UCSD-AML1 (cell line): ENCODE data around the gene UBE3D.

Experiments
- DNase-seq: peaks from one replicate; lab custom pipeline; 2025; ENCODE audit not compliant: unreplicated experiment; lab: John Stamatoyannopoulos, UW

UBE3D gene

DNA sequence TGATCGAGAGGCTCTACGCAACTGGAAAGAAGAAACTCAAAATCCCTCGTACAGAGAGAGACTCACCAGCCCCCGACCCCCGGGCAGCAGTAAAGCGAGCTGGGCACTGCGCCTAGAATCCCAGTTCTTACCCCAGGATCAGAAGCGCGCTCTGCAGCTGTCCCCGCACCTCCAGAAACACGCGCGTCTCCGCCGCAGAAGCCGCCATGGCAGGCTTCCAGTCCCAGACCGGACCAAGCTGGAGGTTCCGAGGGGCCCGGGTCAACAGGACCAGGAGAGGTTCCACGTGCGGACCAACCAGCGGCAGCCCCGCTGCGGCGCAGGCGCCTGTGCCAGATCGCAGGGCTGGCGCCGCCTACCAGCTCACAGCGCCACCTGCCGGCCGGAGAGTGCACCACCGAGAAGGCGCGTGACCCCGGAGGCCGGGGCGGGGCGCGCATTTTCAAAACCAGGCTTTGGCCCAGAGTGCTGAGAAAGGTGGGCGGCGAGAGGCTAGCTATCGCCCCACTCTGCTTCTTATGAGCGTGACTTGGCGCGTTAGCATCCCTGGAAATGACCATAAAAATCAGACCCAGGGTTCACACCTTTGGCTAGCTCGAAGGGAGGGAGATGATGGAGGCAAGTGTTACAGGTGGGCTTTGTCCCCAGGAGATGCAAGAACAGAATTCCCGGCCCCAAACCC lies at the start of gene UBE3D:
UBE3D (minus strand) TSS at position 331 of the 682 bp plus-strand sequence; CDS start at position 208, 123 bp downstream.
- DNase-seq = peak; percentile 90

DNA sequence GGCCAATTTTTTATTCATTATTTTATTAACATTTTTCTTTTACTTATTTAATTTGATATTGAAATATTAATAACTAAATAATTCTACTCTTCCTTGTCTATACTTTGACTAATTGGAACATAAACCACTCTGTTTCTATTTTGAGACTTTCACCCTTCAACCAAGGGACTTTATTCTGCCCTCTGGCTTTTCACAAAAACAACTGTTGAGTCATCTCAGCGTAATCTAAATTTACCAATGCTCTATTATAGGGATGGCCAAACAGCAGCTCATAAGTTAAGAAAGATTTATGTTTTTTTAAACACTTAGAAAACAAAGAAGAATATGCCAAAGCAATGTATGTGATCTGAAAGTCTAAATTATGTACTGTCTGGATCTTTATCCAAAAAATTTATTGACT lies 48.5 kb upstream of the UBE3D start:
- no peak for DNase-seq

GRCh38 chr6:83113258-83113657 lies 47.6 kb upstream of the UBE3D start:
- no peak for DNase-seq

DNA sequence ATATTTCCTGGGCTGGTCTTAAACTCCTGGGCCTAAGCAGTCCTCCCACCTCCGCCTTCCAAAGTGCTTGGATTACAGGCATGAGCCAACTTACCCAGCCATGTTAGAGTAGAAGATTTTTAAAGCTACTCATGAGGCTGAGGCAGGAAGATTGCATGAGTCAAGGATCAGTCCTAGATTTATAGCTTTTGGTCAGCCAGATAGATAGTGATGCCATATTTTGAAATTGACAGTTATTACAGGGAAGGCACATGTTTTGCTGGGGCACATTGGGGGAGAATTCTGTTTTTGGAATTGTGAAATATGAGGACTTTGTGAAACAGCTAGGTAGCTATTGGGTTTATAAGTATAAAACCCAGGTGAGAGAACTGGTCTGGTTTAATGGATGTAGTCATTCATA lies 42.7 kb upstream of the UBE3D start:
- DNase-seq = no peak

- no peak for DNase-seq
Measured at GRCh38 chr6:83098589-83098988, 32.9 kb upstream of the UBE3D start.

GRCh38 chr6:83097675-83098074 lies 32.0 kb upstream of the UBE3D start:
- no peak for DNase-seq

DNA sequence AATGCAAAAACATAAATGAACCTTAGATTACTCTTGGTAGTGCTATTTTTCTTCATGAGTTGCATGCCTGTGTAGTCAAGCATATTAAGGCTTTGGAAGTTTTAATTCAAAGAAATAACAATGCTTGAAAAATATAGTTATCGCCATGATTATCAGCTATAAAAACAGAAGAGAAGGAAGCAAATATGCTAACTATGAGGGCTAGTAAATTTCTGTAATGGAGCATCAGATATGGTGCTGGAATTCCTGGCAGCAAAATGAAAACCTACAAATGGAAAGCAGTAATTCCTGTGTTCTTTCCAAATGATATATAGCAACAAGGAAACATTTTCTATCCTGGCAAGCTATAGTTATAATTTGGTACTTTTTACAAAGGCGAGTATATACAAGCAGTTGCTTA lies 31.6 kb upstream of the UBE3D start:
- no peak for DNase-seq

DNA sequence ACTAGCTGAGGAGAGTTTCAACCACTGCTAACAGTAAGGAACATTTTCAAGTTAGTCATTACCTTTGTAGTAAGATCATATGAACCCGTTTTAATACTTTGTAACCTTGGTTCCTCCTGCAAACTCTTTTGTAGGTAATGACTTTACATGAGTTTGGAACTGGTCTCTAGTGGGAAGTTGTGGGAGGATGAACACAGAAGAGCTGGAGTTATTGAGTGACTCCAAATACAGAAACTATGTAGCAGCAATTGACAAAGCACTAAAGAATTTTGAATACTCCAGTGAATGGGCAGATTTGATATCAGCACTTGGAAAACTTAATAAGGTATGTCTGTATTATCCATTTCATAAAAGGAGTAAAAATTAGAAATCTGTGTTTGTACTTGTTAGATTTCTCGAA lies 31.1 kb upstream of the UBE3D start:
- DNase-seq = no peak

DNA sequence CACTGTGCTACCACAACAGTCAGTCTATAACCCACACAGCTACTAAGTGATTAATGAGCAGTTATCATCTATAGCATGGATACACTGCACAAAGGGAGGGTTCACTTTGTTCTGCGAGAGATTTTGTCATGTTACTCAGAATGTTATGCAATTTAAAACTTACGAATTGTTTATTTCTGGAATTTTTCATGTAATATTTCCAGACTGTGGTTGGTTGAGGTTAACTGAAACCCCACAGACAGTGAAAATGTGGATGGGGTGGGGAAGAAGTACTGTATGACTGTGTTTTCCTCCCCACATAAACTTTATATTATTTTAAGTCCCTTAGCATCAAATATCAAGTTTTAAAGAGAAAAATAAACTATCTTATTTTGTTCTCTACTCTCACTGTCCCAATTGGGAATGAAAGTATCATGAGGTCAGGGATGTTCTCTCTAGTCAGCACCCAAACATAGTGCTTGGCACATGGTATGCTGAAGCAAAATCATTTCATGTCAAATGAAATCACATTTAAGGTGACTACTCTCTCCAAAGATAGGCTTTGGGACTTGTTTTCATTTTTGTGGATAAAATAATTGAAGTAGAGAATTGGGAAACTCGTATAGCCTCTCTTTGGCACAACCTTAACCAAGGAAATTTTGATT lies 27.2 kb upstream of the UBE3D start:
- no peak for DNase-seq

- no peak for DNase-seq
Measured at GRCh38 chr6:83086751-83087150, 21.1 kb upstream of the UBE3D start.

DNA sequence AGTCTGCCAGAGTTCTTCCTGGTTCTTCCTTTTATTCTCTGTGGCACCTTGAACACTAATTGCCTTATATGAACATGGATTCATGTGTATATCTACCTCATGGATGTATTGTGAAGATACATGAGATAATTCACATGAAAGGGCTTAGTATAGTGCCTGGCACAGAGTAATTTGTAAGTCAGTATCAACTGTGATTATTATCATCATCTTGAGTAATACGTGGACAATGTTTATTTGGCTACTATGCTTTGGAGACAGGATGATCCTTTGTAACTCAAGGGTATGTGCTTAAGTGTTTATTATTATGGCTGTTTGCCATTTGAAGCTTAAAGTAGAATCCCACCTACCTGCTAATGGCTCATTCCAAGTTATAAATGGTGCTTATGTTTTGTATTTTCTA lies 17.8 kb upstream of the UBE3D start:
- no peak for DNase-seq

DNA sequence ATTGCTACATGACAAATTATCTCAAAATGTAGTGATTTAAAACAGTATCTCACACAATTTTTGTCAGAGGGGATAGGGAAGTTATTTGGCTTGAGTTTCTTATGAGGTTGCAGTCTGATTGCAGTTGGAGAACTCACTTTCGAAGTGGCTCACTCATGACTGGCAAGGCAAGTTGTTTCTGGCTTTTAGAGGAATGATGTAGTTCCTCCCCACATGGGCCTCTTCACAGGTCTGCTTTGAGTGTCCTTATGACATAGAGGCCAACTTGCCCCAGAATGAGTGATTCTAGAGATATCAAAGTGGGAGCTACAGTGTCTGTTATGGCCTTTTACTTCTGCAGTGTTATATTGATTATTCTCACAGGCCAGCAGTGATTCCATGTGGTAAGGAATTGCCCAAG lies 8.0 kb upstream of the UBE3D start:
- DNase-seq = no peak

DNA sequence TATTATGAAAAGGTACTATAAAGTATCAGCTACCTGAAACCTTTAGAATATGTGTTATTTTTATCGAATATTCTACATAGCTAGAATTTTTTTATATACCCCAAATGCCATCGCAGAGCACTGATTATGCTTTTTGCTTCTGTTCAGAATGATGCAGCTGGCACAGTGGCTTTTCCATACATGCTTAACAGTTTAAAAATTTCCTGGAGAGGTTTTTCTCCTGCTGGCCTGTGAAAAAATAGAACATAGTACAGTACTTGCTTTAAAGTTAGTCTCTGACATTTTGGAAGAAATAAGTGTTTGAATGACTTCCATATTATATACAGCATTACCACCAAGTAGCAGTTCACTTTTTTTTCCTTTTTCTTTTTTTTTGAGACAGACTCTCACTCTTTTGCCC lies 7.1 kb upstream of the UBE3D start:
- no peak for DNase-seq

- DNase-seq = no peak
Measured at GRCh38 chr6:83071707-83072106, 6.1 kb upstream of the UBE3D start.

DNA sequence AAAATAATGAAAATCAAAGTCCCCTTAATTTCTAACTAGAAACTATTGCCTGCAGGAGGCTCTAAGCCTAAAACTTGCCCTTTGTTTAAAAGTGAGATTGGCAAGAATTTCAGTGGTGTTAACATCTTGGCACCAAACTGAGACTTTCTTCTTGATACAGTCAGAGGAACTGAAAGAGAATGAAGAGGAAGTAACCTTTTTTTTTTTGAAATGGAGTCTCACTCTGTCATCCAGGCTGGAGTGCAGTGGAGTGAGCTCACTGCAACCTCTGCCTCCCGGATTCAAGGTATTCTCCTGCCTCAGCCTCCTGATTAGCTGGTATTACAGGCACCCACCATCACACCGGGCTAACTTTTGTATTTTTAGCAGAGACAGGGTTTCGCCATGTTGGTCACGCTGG lies 5.4 kb upstream of the UBE3D start:
- no peak for DNase-seq

DNA sequence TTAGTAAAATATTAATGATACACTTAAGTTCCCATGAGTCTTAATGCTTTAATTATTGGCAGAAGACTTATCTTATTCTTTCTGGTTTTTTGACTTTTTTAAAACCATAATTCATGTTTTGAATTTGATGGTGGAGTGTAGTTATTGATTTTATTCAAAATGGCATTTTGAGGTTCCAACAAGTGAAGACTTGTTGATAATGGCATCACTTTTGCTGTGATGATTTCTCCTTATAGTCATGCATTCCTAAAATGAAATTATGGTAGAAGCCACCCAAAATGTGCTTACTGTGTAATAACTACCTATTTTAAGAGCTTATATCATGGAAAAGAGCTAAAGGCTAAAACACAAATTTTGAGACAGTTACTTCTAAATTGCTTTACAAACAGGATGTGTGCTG lies 4.0 kb upstream of the UBE3D start:
- no peak for DNase-seq

- DNase-seq = no peak
Measured at GRCh38 chr6:83068616-83069015, 3.0 kb upstream of the UBE3D start.

- DNase-seq = peak; percentile 96
Measured at GRCh38 chr6:83067448-83068439, 2.1 kb upstream of the UBE3D start, which contains the start of gene DOP1A. TSS of gene DOP1A (plus strand) at chr6:83067671. CDS start at chr6:83096978, 29,307 bp downstream.

GRCh38 chr6:83062225-83062624 lies 3.4 kb downstream of the UBE3D start:
- no peak for DNase-seq

DNA sequence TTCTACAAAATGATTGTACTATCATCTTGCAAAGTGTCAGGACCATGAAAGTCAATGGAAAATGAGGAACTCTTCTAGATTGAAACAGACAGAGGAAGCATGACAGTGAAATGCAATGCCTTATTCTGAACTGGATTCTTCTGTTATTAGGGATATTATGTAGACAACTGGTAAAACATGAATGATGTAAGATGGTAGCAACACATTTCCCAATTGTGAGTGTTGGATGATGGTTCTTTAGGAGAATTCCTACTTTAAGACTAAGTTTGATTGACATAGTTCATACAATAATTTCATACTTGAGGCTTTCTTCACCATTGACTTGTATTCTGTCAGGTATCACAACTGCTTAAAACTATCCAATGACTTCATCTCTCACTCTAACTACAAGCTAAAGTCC lies 4.5 kb downstream of the UBE3D start:
- no peak for DNase-seq

- peak; percentile 21 for DNase-seq
Measured at GRCh38 chr6:83057705-83058321, 7.8 kb downstream of the UBE3D start.
